Natural killer cell (primary cell): ENCODE results near the gene PASD1. TPM values are rescaled to one million over a fixed set of nuclear protein-coding genes. Genes with fewer than 3 reads are reported as not detected.

Experiments used
- ATAC-seq, 3 donors: fragments of 150-1000 bp in 2 of 3; fragments of 200-7000 bp in 1 of 3; cut with Tn5 transposase; 1 replicate in 1 of 3; 2 replicates in 2 of 3; pipeline ENCODE4 v1.10.0; 2021; ENCODE audit warnings: mild to moderate bottlenecking in 2 of 3, moderate library complexity in 2 of 3
- DNase-seq, 2 donors: peaks; one replicate each; pipeline versions ENCODE4 v3.0.0 to v3.0.0-alpha.2; 2013 to 2021; ENCODE audit warnings: mixed read lengths in 1 of 2
- H3K27ac ChIP-seq: one replicate; pipeline ENCODE4 v1.5.1; 2013; ENCODE audit warnings: mild to moderate bottlenecking, low read length
- H3K27me3 ChIP-seq: one replicate; pipeline ENCODE4 v1.6.1; 2013; ENCODE audit warnings: low read length; ENCODE audit not compliant: control insufficient read depth, insufficient read depth
- H3K36me3 ChIP-seq: one replicate; pipeline ENCODE4 v1.6.1; 2013; ENCODE audit warnings: low read length; ENCODE audit not compliant: control insufficient read depth, insufficient read depth
- H3K4me1 ChIP-seq: one replicate; pipeline ENCODE4 v1.6.1; 2013; ENCODE audit warnings: low read length; ENCODE audit not compliant: control insufficient read depth, insufficient read depth
- H3K4me3 ChIP-seq: one replicate; pipeline ENCODE4 v1.5.1; 2013; ENCODE audit warnings: low read length
- H3K9me3 ChIP-seq: one replicate; pipeline ENCODE4 v1.6.1; 2013; ENCODE audit warnings: low read length; ENCODE audit not compliant: control insufficient read depth, insufficient read depth
- H3K27ac Mint-ChIP-seq, 2 donors: one replicate each; pipeline ENCODE4 v1.8.0; 2022; ENCODE audit warnings: mild to moderate bottlenecking in 2 of 2, mixed read lengths in 2 of 2, moderate library complexity in 1 of 2
- H3K27me3 Mint-ChIP-seq, 2 donors: one replicate each; pipeline ENCODE4 v1.8.0; 2022; ENCODE audit warnings: low read depth in 2 of 2, mixed read lengths in 2 of 2
- H3K36me3 Mint-ChIP-seq: one replicate; pipeline ENCODE4 v1.8.0; 2022; ENCODE audit warnings: mixed read lengths
- H3K4me1 Mint-ChIP-seq, 2 donors: one replicate each; pipeline ENCODE4 v1.8.0; 2022; ENCODE audit warnings: mixed read lengths in 2 of 2
- H3K4me3 Mint-ChIP-seq: one replicate; pipeline ENCODE4 v1.8.0; 2022; ENCODE audit warnings: mild to moderate bottlenecking, moderate library complexity, mixed read lengths
- H3K9me3 Mint-ChIP-seq, 2 donors: one replicate each; pipeline ENCODE4 v1.8.0; 2022; ENCODE audit warnings: mixed read lengths in 2 of 2
- WGBS: methylation state at CpG from one replicate; pipeline ENCODE4 v1.1.7; 2013; ENCODE audit warnings: missing lambda C conversion rate; ENCODE audit not compliant: insufficient coverage; 5-methylcytosine and 5-hydroxymethylcytosine counted together
- intact Hi-C: fragments of 100-400 bp; cut with micrococcal nuclease; formaldehyde crosslinking; loops from one replicate; pipeline ENCODE4 v1.14.2; 2022
- total RNA-seq, 4 donors: library from RNA; stranded (reverse); fragments of 120-200 nt in 1 of 4; gene quantifications; one replicate each; pipeline versions ENCODE4 v1.2.3 to v1.2.4, GENCODE V29; 2013 to 2022
- TF ChIP-seq, protein P1 (sequence below): fragments of 200-600 bp; IDR thresholded peaks from one replicate; pipeline ENCODE4 v1.8.0; 2022; ENCODE audit warnings: antibody characterized with exemption

The PASD1 gene
- total RNA-seq, 3 donors from 2014 or later (not counting 1 experiment from before 2014, with no cell fraction given) = not detected

DNA sequence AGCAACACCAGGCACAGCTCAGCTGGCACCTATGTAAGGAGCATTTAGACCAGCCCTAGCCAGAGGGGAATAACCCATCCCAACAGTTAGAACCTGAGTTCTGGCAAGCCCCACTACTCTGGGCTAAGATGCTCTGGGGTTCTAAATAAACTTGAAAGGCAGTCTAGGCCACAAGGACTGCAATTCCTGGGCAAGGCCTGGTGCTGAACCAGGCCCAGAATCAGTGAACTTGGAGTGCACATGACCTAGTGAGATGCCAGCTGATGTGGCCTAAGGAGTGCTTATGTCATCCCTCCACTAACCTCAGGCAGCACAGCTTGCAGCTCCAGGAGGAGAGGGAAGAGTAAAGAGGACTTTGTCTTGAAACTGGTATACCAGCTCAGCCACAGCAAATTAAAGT is 124.2 kb downstream of the PASD1 start:
- no peak overlapping the region for H3K27ac ChIP-seq
- Mint-ChIP-seq H3K27me3 (peaks cover 5 to 10% of the 10 kb centered on the region in 2 donors), H3K4me1 (no peaks in the 10 kb centered on the region), H3K36me3 (no peaks in the 10 kb centered on the region), H3K4me3 (no peak overlapping the region), H3K27ac (no peak overlapping the region), H3K9me3 (no peaks in the 10 kb centered on the region)
- intact Hi-C loops = no loop called here
- no peaks in the 10 kb centered on the region for H3K36me3 ChIP-seq
- DNase-seq = no peak
- no peaks in the 10 kb centered on the region for H3K4me1 ChIP-seq
- H3K9me3 ChIP-seq = no peaks in the 10 kb centered on the region
- ATAC-seq = no peak
- no peaks in the 10 kb centered on the region for H3K27me3 ChIP-seq
- no peak overlapping the region for H3K4me3 ChIP-seq
- TF ChIP-seq, protein P1, sequence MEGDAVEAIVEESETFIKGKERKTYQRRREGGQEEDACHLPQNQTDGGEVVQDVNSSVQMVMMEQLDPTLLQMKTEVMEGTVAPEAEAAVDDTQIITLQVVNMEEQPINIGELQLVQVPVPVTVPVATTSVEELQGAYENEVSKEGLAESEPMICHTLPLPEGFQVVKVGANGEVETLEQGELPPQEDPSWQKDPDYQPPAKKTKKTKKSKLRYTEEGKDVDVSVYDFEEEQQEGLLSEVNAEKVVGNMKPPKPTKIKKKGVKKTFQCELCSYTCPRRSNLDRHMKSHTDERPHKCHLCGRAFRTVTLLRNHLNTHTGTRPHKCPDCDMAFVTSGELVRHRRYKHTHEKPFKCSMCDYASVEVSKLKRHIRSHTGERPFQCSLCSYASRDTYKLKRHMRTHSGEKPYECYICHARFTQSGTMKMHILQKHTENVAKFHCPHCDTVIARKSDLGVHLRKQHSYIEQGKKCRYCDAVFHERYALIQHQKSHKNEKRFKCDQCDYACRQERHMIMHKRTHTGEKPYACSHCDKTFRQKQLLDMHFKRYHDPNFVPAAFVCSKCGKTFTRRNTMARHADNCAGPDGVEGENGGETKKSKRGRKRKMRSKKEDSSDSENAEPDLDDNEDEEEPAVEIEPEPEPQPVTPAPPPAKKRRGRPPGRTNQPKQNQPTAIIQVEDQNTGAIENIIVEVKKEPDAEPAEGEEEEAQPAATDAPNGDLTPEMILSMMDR = no peak

DNA sequence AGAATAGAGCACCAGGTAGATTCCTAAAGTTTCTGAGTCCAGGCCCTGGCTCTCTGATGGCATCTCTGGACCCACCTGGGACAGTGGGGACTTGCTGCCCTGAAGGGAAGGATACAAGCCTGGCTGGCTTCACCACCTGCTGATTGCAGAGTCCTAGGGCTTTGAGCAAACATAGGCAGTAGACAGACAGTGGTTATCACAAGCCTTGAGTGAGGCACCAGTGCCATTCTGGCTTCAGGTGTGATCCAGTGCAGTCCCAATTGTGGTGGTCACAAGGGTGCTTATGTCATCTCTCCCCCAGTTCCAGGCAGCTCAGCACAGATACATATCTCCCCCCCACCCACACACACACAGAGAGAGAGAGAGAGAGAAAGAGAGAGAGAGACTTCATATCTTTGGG is 125.2 kb downstream of the PASD1 start:
- Mint-ChIP-seq H3K4me3 (no peak overlapping the region), H3K27me3 (peaks cover 7 to 8% of the 10 kb centered on the region in 2 donors), H3K27ac (no peak overlapping the region), H3K4me1 (no peaks in the 10 kb centered on the region), H3K36me3 (no peaks in the 10 kb centered on the region), H3K9me3 (no peaks in the 10 kb centered on the region)
- intact Hi-C loops = no loop called here
- TF ChIP-seq, protein P1 = no peak
- Histone ChIP-seq H3K4me1 (no peaks in the 10 kb centered on the region), H3K36me3 (no peaks in the 10 kb centered on the region), H3K27ac (no peak overlapping the region), H3K27me3 (no peaks in the 10 kb centered on the region), H3K9me3 (no peaks in the 10 kb centered on the region), H3K4me3 (no peak overlapping the region)
- ATAC-seq = no peak
- no peak for DNase-seq

DNA sequence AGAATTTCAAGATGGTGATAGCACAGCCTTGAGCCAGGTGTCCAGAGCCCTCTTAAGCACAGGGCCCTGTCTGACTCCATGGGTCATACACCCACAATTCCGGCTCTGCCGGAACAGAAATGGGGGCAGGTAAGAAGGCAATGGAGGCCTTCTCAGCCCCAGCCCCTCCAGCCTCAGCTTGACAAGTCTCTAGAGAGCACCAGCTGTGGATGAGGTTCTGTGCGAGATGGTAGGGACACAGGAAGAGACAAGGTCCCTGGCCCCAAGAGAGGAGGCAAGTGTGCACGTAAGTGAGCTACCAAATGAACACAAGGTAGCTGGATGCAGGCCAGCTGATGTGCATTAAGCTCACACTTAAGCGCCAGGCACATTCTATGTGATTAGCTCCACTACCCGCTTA is 129.3 kb downstream of the PASD1 start:
- Mint-ChIP-seq H3K27ac (no peak overlapping the region), H3K36me3 (no peaks in the 10 kb centered on the region), H3K9me3 (no peaks in the 10 kb centered on the region), H3K27me3 (peaks cover 7 to 16% of the 10 kb centered on the region in 2 donors), H3K4me1 (no peaks in the 10 kb centered on the region), H3K4me3 (no peak overlapping the region)
- Histone ChIP-seq H3K4me3 (no peak overlapping the region), H3K36me3 (no peaks in the 10 kb centered on the region), H3K4me1 (no peaks in the 10 kb centered on the region), H3K27me3 (no peaks in the 10 kb centered on the region), H3K9me3 (no peaks in the 10 kb centered on the region), H3K27ac (no peak overlapping the region)
- TF ChIP-seq, protein P1 = no peak
- no peak for DNase-seq
- ATAC-seq = no peak
- intact Hi-C loops = no loop called here
- 96% methylated on average over 5 of the region's 6 CpGs for WGBS

DNA sequence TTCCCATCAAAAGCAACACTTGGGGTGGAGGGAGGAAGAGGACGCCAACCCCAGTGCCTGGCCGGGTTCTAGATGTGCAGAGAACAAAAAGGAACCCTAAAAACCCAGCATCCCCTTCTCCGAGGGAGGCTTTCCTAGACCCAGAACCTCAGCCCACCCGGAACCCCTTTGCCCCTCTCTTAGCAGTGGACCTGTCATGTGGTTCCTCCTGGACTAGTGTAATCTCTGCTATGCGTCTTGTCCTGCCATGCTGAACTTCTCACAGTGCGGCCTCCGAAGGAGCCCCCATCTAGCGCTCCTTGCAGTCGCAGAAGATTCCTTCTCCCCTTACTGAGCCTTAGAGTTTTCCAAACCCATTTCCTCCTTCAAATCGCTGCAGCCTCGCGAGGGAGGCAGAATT is 130.6 kb downstream of the PASD1 start:
- intact Hi-C loops = no loop called here
- peaks cover 7 to 16% of the 10 kb centered on the region in 2 donors for H3K27me3 Mint-ChIP-seq
- H3K9me3 Mint-ChIP-seq = no peaks in the 10 kb centered on the region
- Histone ChIP-seq H3K27ac (no peak overlapping the region), H3K4me3 (no peak overlapping the region), H3K36me3 (no peaks in the 10 kb centered on the region), H3K9me3 (no peaks in the 10 kb centered on the region), H3K27me3 (no peaks in the 10 kb centered on the region), H3K4me1 (no peaks in the 10 kb centered on the region)
- ATAC-seq (no peak), DNase-seq (no peak)
- 86% methylated on average over 8 of the region's 12 CpGs for WGBS
- H3K27ac Mint-ChIP-seq = no peak overlapping the region
- H3K4me3 Mint-ChIP-seq = no peak overlapping the region
- H3K4me1 Mint-ChIP-seq = no peaks in the 10 kb centered on the region
- no peaks in the 10 kb centered on the region for H3K36me3 Mint-ChIP-seq
- TF ChIP-seq, protein P1 = no peak
